C4-2B (cell line): ENCODE data around the gene BCORL1.

ENCODE experiments used
- ZFX ChIP-seq: fragments of 450-650 bp; IDR thresholded peaks from 2 replicates; pipeline ENCODE4 v1.6.1; 2017
- TF ChIP-seq, protein P1 (sequence below): fragments of 450-650 bp; conservative IDR thresholded peaks from 2 replicates; pipeline ENCODE4 v1.5.1; 2017; ENCODE audit warnings: mild to moderate bottlenecking

- TF ChIP-seq, protein P1, sequence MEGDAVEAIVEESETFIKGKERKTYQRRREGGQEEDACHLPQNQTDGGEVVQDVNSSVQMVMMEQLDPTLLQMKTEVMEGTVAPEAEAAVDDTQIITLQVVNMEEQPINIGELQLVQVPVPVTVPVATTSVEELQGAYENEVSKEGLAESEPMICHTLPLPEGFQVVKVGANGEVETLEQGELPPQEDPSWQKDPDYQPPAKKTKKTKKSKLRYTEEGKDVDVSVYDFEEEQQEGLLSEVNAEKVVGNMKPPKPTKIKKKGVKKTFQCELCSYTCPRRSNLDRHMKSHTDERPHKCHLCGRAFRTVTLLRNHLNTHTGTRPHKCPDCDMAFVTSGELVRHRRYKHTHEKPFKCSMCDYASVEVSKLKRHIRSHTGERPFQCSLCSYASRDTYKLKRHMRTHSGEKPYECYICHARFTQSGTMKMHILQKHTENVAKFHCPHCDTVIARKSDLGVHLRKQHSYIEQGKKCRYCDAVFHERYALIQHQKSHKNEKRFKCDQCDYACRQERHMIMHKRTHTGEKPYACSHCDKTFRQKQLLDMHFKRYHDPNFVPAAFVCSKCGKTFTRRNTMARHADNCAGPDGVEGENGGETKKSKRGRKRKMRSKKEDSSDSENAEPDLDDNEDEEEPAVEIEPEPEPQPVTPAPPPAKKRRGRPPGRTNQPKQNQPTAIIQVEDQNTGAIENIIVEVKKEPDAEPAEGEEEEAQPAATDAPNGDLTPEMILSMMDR = peak; percentile 81
- TF ChIP-seq ZFX = no peak
Measured at GRCh38 chrX:130028196-130028595, 45.8 kb downstream of the BCORL1 start.
